HG03039 (cell line): Measurements from ENCODE around the gene PEX5.
"Not testable (repeated sequence)": the region's sequence is repeated elsewhere in the genome, so short reads cannot be mapped to it uniquely, and the experiment has no call there.

Experiments
- ATAC-seq: cut with Tn5 transposase; IDR thresholded peaks from one replicate; pipeline ENCODE4 v1.9.1; 2021; ENCODE audit warnings: mild to moderate bottlenecking, moderate library complexity; ENCODE audit not compliant: unreplicated experiment

Gene PEX5

GRCh38 chr12:7210642-7211151 is 21.2 kb downstream of the PEX5 start:
- no peak for ATAC-seq

GRCh38 chr12:7212678-7213077 is 23.2 kb downstream of the PEX5 start:
- ATAC-seq, result no peak

- ATAC-seq, result not testable (repeated sequence)
These were observed 24.3 kb downstream of the PEX5 start for GRCh38 chr12:7213745-7214144.

- no peak for ATAC-seq
These were observed 28.1 kb downstream of the PEX5 start for GRCh38 chr12:7217475-7218069.

GRCh38 chr12:7219599-7220243 is 30.2 kb downstream of the PEX5 start:
- no peak for ATAC-seq

- ATAC-seq, result no peak
These were observed 32.0 kb downstream of the PEX5 start for GRCh38 chr12:7221486-7221885.

- ATAC-seq, result no peak
These were observed 40.3 kb downstream of the PEX5 start for GRCh38 chr12:7229741-7230140.

GRCh38 chr12:7241404-7242005 is 52.0 kb downstream of the PEX5 start:
- ATAC-seq, result no peak

- no peak for ATAC-seq
These were observed 53.0 kb downstream of the PEX5 start for GRCh38 chr12:7242176-7243101.

- not testable (repeated sequence) for ATAC-seq
These were observed 62.0 kb downstream of the PEX5 start for GRCh38 chr12:7251328-7251996.

- ATAC-seq, result no peak
These were observed 69.6 kb downstream of the PEX5 start for GRCh38 chr12:7259060-7259459.
